Sciatic nerve (tissue), 1 donor: Measurements from ENCODE around the gene FRMPD2. TPM values are rescaled to one million over a fixed set of nuclear protein-coding genes. Genes with fewer than 3 reads are reported as not detected.

Source experiments
- total RNA-seq: library from RNA; stranded (reverse); fragmentation: NEBNext Ultra II Directional; extraction: Animal tissue kit (Norgen Biotek cat#: 25700); gene quantifications from one replicate; pipeline ENCODE4 v1.2.1, GENCODE V29; 2021
- donor health status: DM: no; HTN: no; CAD: no.

The FRMPD2 gene
- total RNA-seq, 1 donor from 2014 or later, result 0.13 TPM

Other genes with a start within 250 kb of the FRMPD2 start
- 49.4 TPM for gene MAPK8, start 32.0 kb upstream of the FRMPD2 start, total RNA-seq